NCI-H128 (cell line): Measurements from ENCODE around the gene SF3B6.
"Not testable (repeated sequence)": the region's sequence is repeated elsewhere in the genome, so short reads cannot be mapped to it uniquely, and the experiment has no call there.

Source experiments
- DNase-seq: peaks from one replicate; lab custom pipeline; 2025; ENCODE audit not compliant: unreplicated experiment; lab: John Stamatoyannopoulos, UW

SF3B6 gene, protein sequence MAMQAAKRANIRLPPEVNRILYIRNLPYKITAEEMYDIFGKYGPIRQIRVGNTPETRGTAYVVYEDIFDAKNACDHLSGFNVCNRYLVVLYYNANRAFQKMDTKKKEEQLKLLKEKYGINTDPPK

DNA sequence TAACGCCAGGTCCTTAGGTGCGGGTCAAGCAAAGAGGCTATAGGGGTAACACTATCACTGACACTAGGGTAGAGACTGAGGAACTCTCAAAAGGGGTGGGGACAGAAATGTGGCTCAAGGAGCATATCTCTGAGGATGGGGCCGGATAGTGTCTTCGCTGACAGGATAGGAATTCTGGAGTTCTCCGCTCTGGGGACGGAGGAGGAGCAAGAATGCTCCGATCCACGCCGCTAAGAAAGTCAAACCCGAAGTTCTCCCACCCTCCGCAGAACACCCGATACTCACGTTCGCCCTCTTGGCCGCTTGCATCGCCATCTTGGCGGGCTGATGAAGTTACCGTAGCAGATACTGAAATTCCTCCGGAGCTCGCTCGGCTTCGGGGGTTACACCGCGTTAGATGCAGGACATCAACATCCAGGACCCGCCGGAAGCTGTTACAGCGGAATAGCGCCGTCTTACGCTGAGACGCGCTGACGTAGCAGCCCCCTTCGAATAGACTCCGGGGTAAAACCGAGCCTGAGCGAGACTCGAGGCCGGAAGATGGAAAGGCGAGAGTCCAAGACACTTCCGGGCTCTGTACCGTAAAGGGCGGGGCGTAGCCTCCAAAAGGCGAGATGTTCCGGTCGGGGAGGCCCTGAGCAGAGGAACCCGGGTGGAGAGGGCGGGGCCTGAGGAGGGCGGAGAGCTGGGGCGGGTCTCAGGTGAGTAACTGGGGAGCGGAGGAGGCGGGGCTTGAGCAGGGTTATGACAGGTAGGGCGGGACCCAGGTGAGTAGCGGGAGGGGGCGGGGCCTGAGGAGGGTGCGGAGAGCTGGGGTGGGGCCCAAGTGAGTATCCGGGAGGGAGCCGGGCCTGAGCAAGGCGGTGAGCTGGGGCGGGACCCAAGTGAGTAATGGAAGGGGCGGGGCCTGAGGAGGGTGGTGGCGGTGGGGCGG is at the start of gene SF3B6:
Gene SF3B6 (minus strand): TSS at position 412 of the 934 bp plus-strand sequence. CDS start 97 bp downstream, at position 315.
- DNase-seq = peak; percentile 99

DNA sequence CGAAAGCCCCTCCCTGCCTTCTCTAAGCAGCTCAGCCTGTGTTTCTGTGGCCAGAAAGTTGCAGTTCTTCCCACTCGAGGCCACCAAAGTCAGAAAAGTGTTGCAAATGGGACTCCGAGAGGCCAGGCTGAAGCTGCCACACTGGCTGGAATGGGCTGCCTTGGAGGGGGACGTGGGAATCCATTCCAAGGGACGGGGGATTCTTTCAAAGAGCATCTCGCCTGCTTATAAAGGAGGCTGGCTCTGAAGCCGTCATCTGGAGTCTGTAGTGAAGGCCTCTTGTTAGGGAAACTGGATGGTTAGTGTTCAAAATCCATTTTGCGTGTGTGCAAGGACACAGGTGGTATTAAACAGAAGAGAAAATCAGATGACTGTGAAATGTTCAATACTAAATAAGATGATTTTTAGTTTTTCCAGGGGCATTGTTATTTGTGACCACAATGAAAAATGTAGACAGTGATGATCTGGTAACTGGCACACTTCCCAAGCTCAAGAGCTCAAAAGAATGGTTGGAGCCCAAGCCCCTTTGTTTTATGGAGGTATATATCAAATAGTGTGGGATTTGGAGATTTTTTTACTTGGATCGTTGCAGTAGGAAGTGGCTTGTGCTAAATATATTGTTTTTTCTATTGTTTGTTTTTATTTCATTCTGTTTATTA is 47.9 kb upstream of the SF3B6 start:
- DNase-seq = no peak

DNA sequence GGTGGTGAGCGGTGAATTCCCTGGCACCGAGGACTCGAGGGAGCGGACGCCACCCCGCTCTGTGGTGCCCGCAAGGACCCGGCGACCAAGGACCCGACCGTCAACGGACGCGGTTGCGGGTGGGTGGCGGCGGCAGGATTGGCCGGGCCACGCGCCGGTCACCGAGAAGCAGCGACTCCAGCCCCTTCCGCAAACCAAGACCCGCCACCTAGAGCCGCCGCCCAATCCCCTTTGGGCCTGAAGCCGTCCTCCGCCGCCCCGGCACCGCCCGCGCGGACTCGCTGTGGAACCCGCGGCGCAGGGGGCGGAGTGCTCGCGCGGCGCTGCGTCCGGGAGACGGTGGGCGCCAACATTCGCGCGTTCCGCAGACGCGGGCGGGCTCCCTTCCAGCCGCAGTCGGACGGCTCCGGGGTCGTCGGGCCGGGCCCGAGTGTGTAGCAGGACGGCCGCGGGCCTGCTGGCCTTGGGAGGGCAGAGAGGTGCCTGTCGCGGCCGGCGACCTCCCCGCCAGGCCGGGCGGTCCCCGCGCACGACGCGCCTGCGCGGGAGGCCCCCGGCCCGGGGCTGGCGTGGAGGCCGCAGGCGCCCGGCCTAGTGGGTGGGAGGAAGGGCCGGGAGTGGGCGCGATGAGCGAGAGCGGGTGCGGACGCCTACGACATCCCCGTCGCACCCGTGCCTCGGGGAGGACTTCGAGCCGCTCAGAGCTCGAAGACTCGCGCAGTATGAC is 47.2 kb upstream of the SF3B6 start, which contains the start of the genes FAM228B and PFN4:
Gene FAM228B (plus strand): TSS at position 275 of the 727 bp plus-strand sequence. CDS start 893 bp downstream, outside the sequence.
Gene PFN4 (minus strand): TSS at position 140 of the 727 bp plus-strand sequence. CDS start 799 bp downstream, outside the sequence.
- peak; percentile 57 for DNase-seq

DNA sequence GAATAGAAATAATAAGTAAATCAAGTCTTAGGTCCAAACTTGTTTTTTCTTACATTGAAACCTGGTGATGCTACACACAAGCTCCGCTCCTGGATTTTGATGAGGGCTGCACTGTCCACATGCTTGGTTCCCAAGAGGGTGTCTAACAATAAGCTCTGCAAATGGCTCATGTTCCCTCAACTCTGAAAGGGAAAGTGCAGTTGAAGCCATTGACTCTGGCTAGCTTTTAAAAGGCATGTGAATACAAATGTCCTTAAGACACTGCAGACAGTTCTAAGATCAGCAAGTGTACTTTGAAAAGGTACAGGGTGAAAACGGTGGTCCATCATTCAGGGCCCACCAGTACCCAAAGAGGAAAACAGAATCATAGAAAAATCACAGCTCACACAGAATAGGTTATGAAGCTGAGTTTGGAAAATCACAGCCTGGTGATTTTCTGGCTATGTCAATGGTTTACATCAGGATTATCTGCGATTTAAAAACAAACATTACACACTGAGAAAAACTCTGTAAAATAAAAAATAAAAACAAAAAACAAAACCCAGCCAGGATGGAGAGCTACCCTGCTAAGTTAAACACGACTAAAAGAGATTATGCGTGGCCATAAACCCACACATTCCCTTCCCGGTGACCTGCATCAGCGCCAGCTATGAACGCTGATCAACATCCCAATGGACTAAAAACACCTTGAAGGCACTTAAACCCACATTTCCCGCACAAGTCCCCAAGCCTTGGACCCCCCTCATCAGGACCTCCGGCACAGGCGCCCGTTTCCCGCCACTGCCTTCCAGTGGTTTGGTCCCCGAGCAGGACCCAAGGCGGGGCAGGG is 46.5 kb upstream of the SF3B6 start:
- peak; percentile 57 for DNase-seq

DNA sequence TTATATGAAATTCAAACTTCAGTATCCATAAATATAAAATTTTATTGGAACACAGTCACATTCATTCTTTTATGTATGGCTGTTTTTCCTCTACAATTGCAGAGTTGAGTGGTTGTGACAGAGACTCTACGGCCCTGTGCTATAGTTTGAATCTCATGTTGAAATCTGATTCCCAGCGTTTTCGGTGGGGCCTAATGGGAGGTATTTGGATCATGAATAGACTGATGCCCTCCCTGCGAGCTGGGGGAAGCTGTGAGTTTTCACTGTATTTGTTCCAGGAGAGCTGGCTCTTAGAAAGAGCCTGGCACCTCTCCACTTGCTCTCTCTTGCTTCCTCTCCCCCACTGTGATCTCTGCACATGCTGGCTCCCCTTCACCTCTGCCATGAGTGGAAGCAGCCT is 45.3 kb upstream of the SF3B6 start:
- DNase-seq = peak; percentile 65

DNA sequence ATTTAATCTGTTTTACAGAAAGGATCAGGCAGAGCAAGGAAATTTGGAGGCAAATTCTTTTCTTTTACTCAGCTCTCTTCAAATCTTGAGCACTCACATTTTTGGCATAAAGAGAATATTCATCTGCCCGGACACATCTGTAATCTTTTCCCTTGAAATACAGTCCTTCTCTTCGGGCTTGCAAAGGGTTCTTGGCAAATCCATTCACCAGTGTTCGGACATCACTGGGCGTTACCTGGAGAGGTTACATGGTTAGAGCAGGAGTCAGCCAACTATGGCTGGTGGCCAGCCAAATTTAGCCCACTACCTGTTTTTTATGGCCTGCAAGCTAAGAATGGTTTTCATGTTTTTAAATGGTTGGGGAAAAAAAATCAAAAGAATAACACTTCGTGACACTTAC is 44.9 kb upstream of the SF3B6 start:
- DNase-seq = no peak

DNA sequence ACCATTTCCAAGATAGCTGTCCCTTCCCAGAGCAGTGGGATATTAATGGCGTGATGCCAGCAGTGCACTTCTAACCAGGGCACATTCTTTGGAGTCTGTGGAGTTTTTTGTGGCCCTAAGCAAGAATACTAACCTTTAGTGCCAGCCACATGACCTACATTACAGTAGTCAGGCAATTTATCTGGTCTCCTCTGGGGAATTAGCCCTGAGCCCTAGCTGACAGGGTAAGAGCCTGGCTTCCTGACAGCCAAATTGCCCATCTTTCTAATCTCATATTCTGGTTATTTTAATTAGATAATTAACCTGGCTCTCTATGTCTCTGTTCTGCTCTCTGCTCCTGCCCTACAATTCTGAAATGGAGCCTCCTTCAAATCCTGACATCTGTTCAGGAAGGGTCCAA is 41.8 kb upstream of the SF3B6 start:
- no peak for DNase-seq

DNA sequence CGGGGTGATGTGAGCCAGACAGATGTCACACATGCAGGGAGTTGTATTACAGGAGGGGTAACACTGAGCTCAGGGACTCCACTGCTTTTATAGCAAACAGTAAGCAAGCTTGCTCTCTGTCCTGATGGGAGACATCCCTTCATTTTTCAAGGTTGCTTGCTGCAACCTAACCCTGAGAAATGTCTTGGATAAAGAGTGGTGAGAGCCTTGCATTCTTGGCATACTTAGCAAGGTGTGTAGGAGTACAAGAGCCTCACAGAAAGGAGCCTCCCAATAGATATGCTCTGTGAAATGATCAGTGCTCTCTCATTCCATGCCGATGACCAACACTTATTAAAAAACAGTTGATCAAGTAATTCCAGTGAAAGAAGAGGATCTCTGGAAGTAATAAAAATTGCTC is 38.9 kb upstream of the SF3B6 start:
- no peak for DNase-seq

DNA sequence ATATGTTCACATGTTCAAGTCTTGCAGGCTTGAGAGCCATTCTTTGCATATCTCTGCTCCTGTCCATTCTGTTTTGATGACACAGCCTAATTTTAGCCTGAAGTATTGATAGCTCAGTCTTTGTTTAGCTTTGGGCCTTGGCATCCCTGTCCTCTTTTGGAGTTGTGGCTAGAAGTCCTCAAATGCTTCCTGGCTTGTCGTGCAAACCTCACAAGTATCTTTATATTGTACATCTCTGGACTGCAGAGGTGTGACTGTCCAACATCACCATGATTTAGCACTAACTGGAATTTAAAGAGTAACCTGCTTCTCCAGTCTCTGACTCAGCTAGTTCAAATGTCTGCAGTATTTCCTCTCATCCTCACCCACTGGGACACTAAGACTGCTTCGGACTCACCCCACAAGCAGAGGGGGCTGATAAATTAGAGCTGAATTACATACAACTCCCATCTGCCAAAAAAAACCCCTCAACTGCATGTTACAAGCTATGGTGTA is 35.3 kb upstream of the SF3B6 start:
- no peak for DNase-seq

DNA sequence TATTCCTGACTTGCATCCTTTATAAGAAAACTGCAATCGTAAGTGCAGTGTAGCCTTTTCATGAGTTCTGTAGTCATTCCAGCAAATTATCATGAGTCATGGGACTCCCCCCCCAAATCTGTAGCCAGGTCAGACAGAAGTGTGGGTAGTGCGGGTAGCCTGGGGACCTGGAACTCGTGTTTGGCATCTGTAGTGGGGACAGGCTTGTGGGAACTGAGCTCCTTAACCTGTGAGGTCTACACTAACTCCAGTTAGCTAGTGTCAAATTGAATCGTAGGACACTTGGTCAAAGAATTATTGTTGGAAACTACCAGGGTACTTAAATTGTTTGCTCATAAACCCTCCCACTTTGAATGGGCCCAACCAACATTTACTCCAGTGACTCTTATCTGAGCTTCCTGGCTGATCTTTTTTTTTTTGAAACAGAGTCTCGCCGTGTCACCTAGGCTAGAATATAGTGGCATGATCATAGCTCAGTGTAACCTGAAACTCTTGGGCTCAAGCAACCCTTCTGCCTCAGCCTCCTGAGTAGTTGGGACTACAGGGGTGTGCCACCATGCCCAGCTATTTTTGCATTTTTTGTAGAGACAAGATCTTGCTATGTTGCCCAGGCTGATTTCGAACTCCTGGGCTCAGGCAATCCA is 34.7 kb upstream of the SF3B6 start:
- no peak for DNase-seq

DNA sequence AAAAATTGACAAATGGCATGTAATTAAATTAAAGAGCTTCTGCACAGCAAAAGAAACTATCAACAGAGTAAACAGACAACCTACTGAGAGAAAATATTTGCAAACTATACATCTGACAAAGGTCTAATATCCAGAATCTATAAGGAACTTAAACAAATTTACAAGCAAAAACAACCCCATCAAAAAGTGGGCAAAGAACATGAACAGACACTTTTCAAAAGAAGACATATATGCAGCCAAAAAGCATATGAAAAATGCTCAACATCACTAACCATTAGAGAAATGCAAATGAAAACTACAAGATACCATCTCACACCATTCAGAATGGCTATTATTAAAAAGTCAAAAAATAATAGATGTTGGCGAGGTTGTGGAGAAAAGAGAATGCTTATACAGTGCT is 33.3 kb upstream of the SF3B6 start:
- not testable (repeated sequence) for DNase-seq

DNA sequence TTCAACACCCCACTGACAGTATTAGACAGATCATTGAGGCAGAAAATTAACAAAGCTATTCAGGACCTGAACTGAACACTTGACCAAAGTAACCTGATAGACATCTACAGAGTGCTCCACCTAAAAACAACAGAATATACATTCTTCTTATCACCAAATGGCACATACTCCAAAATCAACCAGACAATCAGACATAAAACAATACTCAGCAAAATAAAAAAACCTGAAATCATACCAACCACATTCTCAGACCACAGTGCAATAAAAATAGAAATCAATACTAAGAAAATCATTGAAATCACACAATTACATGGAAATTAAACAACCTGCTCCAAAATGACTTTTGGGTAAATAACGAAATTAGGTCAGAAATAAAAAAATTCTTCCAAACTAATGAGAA is 31.2 kb upstream of the SF3B6 start:
- no peak for DNase-seq

DNA sequence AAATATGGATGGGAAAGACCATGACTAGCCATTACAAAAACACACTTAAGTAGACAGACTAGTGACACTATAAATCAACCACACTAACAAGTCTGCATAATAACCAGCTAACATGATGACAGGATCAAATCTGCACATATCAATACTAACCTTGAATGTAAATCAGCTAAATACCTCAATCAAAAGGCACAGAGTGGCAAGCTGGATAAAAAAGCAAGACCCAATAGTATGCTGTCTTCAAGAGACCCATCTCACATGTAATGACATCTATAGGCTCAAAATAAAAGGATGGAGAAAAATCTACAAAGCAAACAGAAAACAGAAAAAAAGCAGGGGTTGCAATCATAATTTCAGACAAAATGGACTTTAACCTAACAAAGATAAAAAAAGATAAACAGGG is 30.7 kb upstream of the SF3B6 start:
- DNase-seq = no peak

DNA sequence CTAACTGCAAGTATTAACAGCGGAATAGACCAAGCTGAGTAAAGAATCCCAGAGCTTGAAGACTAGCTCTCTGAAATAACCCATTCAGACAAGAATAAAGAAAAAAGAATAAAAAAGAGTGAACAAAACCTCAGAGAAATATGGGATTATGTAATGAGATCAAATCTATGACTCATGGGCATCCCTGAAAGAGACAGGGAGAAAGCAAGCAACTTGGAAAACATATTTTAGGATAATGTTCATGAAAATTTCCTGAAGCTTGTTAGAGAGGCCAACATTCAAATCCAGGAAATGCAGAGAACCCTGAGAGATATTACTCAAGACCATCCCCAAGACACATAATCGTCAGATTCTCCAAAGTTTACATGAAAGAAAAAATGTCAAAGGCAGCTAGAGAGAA is 29.7 kb upstream of the SF3B6 start:
- DNase-seq = no peak

DNA sequence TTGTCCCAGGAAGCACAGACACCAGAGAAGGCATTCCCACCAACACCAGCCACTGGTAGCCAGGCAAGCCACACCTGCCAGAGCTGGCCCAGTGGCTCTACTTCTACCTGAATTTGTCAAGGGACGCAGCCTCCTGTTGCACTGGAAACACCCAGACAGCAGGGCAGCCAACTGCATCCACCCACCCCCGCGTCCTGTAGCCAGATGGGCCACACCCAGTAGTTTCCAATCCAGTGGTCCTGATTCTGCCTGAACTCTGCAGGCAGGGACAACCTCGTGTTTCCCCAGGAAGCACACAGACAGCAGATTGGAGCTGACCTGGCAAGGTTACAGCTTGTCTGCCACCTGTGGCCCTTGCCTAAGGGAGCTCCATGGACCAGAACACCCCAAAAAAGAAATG is 28.8 kb upstream of the SF3B6 start:
- no peak for DNase-seq

DNA sequence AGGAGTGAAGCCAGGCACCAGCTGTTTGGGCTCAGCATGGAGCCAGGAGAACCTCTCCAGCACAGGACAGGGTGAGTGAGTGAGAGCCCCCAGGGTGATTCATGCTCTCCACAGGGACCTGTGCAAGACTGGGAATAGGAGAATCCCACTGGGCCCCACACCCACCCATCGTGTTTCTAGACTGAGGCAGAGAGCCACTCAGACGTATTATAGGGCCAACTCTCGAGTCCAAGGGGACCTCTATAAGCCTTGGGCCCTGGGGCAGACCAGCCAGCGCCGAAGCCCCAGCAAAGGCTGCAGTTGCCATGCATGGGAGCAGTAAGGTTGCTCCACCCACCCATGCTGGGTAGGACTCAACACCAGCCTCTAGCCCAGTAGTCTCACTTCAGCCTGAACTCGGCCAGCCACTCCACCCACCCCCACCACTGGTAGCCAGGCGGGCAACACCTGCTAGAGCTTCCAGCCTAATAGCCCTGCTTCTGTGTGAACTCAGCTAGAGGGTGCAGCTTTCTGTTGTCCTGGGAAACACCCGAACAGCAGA is 28.1 kb upstream of the SF3B6 start:
- DNase-seq = no peak

DNA sequence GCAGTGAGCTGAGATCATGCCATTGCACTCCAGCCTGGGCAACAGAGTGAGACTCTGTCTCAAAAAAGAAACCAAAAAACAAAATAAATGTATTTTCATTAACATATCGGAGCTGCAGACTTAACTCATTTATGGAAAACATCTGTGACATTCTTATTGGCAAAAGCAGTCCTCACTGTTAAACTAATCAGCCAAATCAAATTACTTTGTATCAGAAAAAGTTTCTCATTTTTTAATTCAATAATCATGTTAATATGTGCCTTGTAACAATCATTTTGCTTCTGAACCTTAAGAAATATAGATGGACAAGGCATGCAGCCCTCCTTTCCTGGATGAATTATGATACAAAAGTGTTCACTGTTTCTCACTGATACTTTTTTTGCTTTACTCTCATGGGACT is 26.6 kb upstream of the SF3B6 start:
- no peak for DNase-seq

DNA sequence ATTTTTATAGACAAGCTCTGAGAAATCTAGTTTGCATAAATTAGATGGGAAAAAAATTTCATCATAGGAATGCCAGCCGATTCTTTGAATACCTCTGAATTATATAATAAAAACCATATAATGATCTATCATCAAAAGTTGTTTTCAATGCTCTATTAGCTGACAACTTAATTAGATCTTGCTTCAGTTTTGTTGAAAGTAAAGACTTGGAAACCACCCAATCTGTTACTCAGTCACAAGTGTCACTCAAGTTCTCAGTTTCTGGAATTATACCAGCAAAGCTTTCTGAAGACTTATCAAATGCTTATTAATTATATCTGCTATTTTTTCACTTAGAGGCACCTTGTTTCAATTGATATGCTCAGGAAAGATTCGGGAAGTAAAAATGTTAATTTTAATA is 25.9 kb upstream of the SF3B6 start:
- no peak for DNase-seq

DNA sequence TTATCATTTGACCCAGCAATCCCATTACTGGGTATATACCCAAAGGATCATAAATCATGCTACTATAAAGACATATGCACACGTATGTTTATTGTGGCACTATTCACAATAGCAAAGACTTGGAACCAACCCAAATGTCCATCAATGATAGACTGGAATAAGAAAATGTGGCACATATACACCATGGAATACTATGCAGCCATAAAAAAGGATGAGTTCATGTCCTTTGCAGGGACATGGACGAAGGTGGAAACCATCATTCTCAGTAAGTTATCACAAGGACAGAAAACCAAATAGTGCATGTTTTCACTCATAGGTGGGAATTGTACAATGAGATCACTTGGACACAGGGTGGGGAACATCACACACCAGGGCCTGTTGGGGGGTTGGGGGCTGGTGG is 24.6 kb upstream of the SF3B6 start:
- not testable (repeated sequence) for DNase-seq
